SK-N-SH (cell line): ENCODE measurements around the gene PRKCI. TPM values are rescaled to one million over a fixed set of nuclear protein-coding genes. Genes with fewer than 3 reads are reported as not detected.

ENCODE experiments used
- CTCF ChIA-PET: fragments of 300-600, 350-600 bp; formaldehyde crosslinking; extraction: SDS; loops from one replicate; lab custom pipeline; 2021; lab: Yijun Ruan, JAX
- POLR2A ChIA-PET: fragments of 350-600 bp; sonication (Branson Sonifier 250); formaldehyde crosslinking; extraction: SDS; loops from one replicate; lab custom pipeline; 2020; ENCODE audit warnings: antibody characterized with exemption, inconsistent platforms; lab: Yijun Ruan, JAX
- DNase-seq: peaks from one replicate; pipeline ENCODE4 v3.0.0; 2012
- H2AFZ ChIP-seq: fragments of 200-600 bp; sonication (generic); 2 replicates; pipeline ENCODE4 v1.8.1; 2016; ENCODE audit warnings: antibody characterized with exemption, mild to moderate bottlenecking, low read depth
- H3F3A ChIP-seq: fragments of 200-600 bp; sonication (generic); replicated peaks from 2 replicates; pipeline ENCODE3; 2016; ENCODE audit warnings: antibody characterized with exemption, mild to moderate bottlenecking; ENCODE audit not compliant: insufficient read depth
- H3K27ac ChIP-seq, 2 experiments: fragments of 200-500 bp in 1 of 2; fragments of 200-600 bp in 1 of 2; sonication (Bioruptor generic) in 1 of 2; sonication (generic), shearing (Covaris generic) in 1 of 2; 2 replicates each; pipeline versions ENCODE4 v1.5.1 to v1.6.1; 2014 to 2016; ENCODE audit warnings: low read depth in 2 of 2, inconsistent platforms in 1 of 2, low read length in 1 of 2, mild to moderate bottlenecking in 1 of 2, mixed read lengths in 1 of 2
- H3K27me3 ChIP-seq: fragments of 200-600 bp; sonication (generic), shearing (Covaris generic); 2 replicates; pipeline ENCODE4 v1.6.1; 2016; ENCODE audit warnings: mixed run types; ENCODE audit not compliant: insufficient read depth
- H3K36me3 ChIP-seq, 2 experiments: fragments of 200-500 bp in 1 of 2; fragments of 200-600 bp in 1 of 2; sonication (Bioruptor generic) in 1 of 2; sonication (generic) in 1 of 2; replicated peaks in 1 of 2; 2 replicates each; pipeline versions ENCODE3 to v1.5.1; 2014 to 2016; ENCODE audit warnings: low read length in 1 of 2, mild to moderate bottlenecking in 1 of 2; ENCODE audit not compliant: insufficient read depth in 2 of 2, control insufficient read depth in 1 of 2
- H3K4me1 ChIP-seq, 2 experiments: fragments of 200-500 bp in 1 of 2; fragments of 200-600 bp in 1 of 2; sonication (Bioruptor generic) in 1 of 2; sonication (generic), shearing (Covaris generic) in 1 of 2; 2 replicates each; pipeline versions ENCODE4 v1.5.1 to v1.6.1; 2014 to 2016; ENCODE audit warnings: low read depth in 1 of 2, low read length in 1 of 2, mixed run types in 1 of 2; ENCODE audit not compliant: insufficient read depth in 2 of 2, control insufficient read depth in 1 of 2
- H3K4me2 ChIP-seq: fragments of 200-600 bp; sonication (generic), shearing (Covaris generic); 2 replicates; pipeline ENCODE4 v1.6.1; 2017; ENCODE audit warnings: mixed run types
- H3K4me3 ChIP-seq, 2 experiments: fragments of 200-500 bp in 1 of 2; fragments of 200-600 bp in 1 of 2; sonication (Bioruptor generic) in 1 of 2; sonication (generic), shearing (Covaris generic) in 1 of 2; 2 replicates each; pipeline versions ENCODE4 v1.5.1 to v1.8.1; 2014 to 2016; ENCODE audit warnings: low read depth in 2 of 2, inconsistent platforms in 1 of 2, low read length in 1 of 2, mild to moderate bottlenecking in 1 of 2, mixed read lengths in 1 of 2, moderate library complexity in 1 of 2
- H3K79me2 ChIP-seq: fragments of 200-600 bp; sonication (generic); 2 replicates; pipeline ENCODE4 v1.8.1; 2017; ENCODE audit warnings: mild to moderate bottlenecking; ENCODE audit not compliant: insufficient read depth
- H3K9ac ChIP-seq: fragments of 200-600 bp; sonication (generic); 2 replicates; pipeline ENCODE4 v1.6.1; 2017; ENCODE audit warnings: mixed run types
- H3K9me2 ChIP-seq: fragments of 200-600 bp; sonication (generic); 2 replicates; pipeline ENCODE4 v1.6.1; 2017; ENCODE audit warnings: mixed run types
- H3K9me3 ChIP-seq: fragments of 200-600 bp; sonication (generic); 2 replicates; pipeline ENCODE4 v1.6.1; 2017; ENCODE audit warnings: mixed run types, mild to moderate bottlenecking, moderate library complexity
- H4K20me1 ChIP-seq: fragments of 200-600 bp; sonication (generic); 2 replicates; pipeline ENCODE4 v1.6.1; 2017; ENCODE audit warnings: mild to moderate bottlenecking, mixed run types; ENCODE audit not compliant: insufficient read depth
- ELF1 ChIP-seq: IDR thresholded peaks from 2 replicates; pipeline ENCODE4 v1.4.0; 2012
- EZH2phosphoT487 ChIP-seq: fragments of 200-600 bp; sonication (generic); IDR thresholded peaks from 2 replicates; pipeline ENCODE4 v1.6.1; 2017; ENCODE audit warnings: low read depth, mixed run types, mild to moderate bottlenecking, antibody characterized with exemption, moderate library complexity, borderline replicate concordance
- GABPA ChIP-seq: IDR thresholded peaks from 2 replicates; pipeline ENCODE4 v1.4.0; 2012; ENCODE audit warnings: low read depth, mild to moderate bottlenecking
- JUND ChIP-seq: IDR thresholded peaks from 2 replicates; pipeline ENCODE4 v1.4.0; 2012
- PBX3 ChIP-seq: IDR thresholded peaks from 2 replicates; pipeline ENCODE4; 2012
- RFX5 ChIP-seq: IDR thresholded peaks from 2 replicates; pipeline ENCODE4 v1.6.1; 2012; ENCODE audit warnings: mild to moderate bottlenecking, improper control_type of control experiment, low read length
- TAF1 ChIP-seq: IDR thresholded peaks from 2 replicates; pipeline ENCODE4 v1.6.1; 2012; ENCODE audit warnings: low read depth, mild to moderate bottlenecking, low read length, moderate library complexity, borderline replicate concordance
- TEAD4 ChIP-seq: IDR thresholded peaks from 2 replicates; pipeline ENCODE4 v1.4.0; 2012; ENCODE audit warnings: mild to moderate bottlenecking, borderline replicate concordance; ENCODE audit not compliant: insufficient read depth
- USF2 ChIP-seq: fragments of 150-350 bp; IDR thresholded peaks from 2 replicates; pipeline ENCODE4 v1.6.1; 2017; ENCODE audit warnings: antibody characterized with exemption, low read length, low read depth, borderline replicate concordance
- YY1 ChIP-seq: IDR thresholded peaks from 2 replicates; pipeline ENCODE4 v1.4.0; 2012; ENCODE audit warnings: low read depth, mild to moderate bottlenecking
- WGBS: methylation state at CpG from one replicate; pipeline ENCODE4 v1.1.6; 2017; ENCODE audit warnings: low lambda C conversion rate; 5-methylcytosine and 5-hydroxymethylcytosine counted together
- polyA plus RNA-seq, 3 experiments: library from polyadenylated mRNA; depleted of rRNA; stranded (reverse); fragments of >200 nt; gene quantifications; 2 replicates each; pipeline ENCODE4 v1.2.3, GENCODE V29; 2012

Gene PRKCI
- polyA plus RNA-seq, 1 of the 3 experiments (the other 2 are of a cell fraction): 10.1 TPM

GRCh38 chr3:170226426-170226960 lies 4.3 kb downstream of the PRKCI start:
- TF ChIP-seq GABPA (no peak), JUND (no peak), TEAD4 (peak; percentile 26; the same call in 1 of the 2 replicates)

GRCh38 chr3:170228093-170228766 lies 6.0 kb downstream of the PRKCI start:
- H3K9me3 ChIP-seq: no peaks in the 10 kb centered on the region
- no peak overlapping the region for H3K27ac ChIP-seq
- no peak for DNase-seq
- no peak overlapping the region for H2AFZ ChIP-seq
- no peaks in the 10 kb centered on the region for H3K27me3 ChIP-seq
- WGBS: 56% methylated on average over 1 of the region's 2 CpGs
- no peak overlapping the region for H3K4me3 ChIP-seq
- H3K4me2 ChIP-seq: no peak overlapping the region
- CTCF ChIA-PET: no interaction called here
- H3K4me1 ChIP-seq: peaks cover 0 to 15% of the 10 kb centered on the region in 2 experiments; a peak in 2 of 4 replicates
- POLR2A ChIA-PET: no interaction called here
- peaks cover 17% of the 10 kb centered on the region for H4K20me1 ChIP-seq
- no peaks in the 10 kb centered on the region for H3K36me3 ChIP-seq
- H3K9ac ChIP-seq: no peak overlapping the region
- peaks cover 95% of the 10 kb centered on the region for H3K79me2 ChIP-seq
- H3F3A ChIP-seq: no peaks in the 10 kb centered on the region
- peak; percentile 43; the same call in 1 of the 2 replicates for TF ChIP-seq PBX3
- no peak for TF ChIP-seq RFX5
- TF ChIP-seq USF2: no peak
- TF ChIP-seq ELF1: no peak
- no peak for TF ChIP-seq EZH2phosphoT487
- TF ChIP-seq TAF1: no peak
- no peak for TF ChIP-seq YY1
- H3K9me2 ChIP-seq: no peaks in the 10 kb centered on the region

More at GRCh38 chr3:170226426-170226960, 4.3 kb downstream of the PRKCI start:
- Histone ChIP-seq H3K36me3 (no peaks in the 10 kb centered on the region), H3K27ac (peak overlapping the region; percentile 14 to 34; a peak in 2 of 4 replicates), H3K79me2 (peaks cover 87% of the 10 kb centered on the region), H3K27me3 (no peaks in the 10 kb centered on the region), H3K4me2 (no peak overlapping the region; the same call in 1 of the 2 replicates), H2AFZ (no peak overlapping the region), H3K9ac (no peak overlapping the region), H4K20me1 (peaks cover 17% of the 10 kb centered on the region), H3K9me3 (no peaks in the 10 kb centered on the region), H3K4me1 (peaks cover 0 to 15% of the 10 kb centered on the region in 2 experiments; a peak in 2 of 4 replicates), H3K9me2 (no peaks in the 10 kb centered on the region), H3K4me3 (no peak overlapping the region), H3F3A (no peaks in the 10 kb centered on the region)
- 92% methylated on average over 1 of the region's 1 CpG for WGBS
- no peak for DNase-seq
- POLR2A ChIA-PET: no interaction called here
- CTCF ChIA-PET: interaction anchor here (1.2 kb wide), 1 partner anchor 9 kb away, joined by 3 read pairs; no protein-coding TSS in a partner anchor
